HG03558 (cell line): ENCODE measurements around the gene KLF15.

Experiments
- ATAC-seq: cut with Tn5 transposase; IDR thresholded peaks from one replicate; pipeline ENCODE4 v1.9.1; 2021; ENCODE audit warnings: moderate number of reproducible peaks; ENCODE audit not compliant: unreplicated experiment; ENCODE audit errors: extremely low read depth

Gene KLF15

DNA sequence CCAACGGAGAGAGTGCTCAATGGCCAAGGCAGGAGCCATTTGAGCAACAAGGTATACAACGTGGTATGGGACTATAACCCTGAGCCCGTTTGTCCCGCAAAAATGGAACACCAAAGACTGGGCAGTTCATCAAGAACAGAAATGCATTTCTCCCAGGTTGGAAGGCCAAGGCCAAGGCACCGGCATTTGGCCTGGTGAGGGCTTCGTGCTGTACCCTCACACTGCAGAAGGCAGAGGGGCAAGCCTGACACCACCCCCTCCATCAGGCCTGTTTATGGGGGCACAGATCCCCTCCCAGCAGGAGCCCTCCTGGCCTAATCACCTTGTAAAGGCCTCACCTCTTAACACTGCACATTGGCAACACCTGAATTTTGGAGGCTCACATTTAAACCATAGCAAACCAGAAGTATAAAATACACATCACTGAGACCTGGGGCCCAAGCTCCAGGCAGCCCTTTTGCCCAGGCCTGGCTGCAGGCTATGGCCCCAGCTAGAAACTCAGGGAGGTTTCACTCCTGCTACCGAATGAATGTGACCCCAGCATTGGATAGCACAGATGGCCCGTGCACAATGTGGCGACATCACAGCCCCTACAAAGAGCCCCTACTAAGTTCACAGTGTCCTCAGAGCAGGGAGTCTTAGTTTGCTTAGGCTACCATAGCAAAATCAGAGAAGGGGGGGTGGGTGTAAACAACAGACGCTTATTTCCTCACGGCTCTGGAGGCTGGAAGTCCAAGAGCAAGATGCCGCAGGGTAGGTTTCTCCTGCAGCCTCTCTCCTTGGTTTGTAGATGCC, 47.1 kb downstream of the KLF15 start:
- ATAC-seq = no peak

DNA sequence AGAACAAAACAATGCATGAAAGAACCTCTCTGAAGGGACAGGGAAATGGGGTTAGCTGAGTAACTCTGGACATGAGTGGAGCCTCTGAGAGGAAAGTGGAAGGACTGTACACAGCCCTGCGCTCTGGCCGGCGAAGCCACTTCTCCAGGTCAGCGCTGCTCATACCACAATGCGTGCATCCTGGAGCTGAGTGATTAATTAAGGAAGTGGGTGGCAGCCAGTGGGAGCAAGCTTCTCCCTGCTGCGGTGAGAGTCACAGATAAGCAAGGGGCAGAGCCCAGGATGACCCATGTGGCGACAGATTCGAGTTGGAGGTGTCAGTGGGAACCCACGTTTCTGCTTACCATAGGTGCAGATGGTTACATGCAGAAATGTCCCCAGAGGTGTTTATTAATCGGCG, 48.0 kb downstream of the KLF15 start:
- no peak for ATAC-seq

DNA sequence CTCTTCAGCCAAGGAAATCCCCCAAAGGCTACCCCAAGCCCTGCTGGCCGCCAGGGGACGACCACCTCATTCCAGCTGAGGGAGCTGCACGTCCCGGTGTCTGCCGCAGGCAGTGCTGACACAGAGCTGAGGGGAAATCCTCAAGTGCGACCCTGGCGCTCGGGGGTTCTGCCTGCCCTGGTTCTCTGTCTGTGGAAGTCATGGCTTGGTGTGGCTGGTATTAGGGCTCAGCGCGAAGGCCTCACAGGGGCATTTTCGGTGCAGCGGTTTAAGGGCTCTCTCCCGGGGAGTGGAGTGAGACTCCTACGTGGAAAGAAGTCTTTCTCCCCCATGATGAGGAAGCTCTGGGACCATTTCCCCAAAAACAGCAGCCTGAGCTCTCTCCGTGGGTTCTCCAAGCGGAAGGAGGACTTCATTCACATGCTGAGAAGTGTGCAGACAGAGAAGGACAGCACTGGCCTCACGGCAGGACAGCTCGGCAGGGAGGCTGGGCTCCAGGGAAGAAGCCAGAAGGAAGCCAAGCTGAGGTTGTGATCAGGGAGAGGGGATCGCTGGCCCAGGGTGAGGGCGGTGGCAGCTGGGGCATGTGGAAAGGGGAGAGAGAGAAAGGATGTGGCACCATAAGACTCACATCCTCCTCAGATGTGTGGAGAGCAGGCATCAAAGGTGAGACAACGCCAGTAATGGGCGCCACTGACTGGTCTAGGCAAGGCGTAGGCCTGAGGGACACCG, 48.6 kb downstream of the KLF15 start:
- ATAC-seq = no peak

DNA sequence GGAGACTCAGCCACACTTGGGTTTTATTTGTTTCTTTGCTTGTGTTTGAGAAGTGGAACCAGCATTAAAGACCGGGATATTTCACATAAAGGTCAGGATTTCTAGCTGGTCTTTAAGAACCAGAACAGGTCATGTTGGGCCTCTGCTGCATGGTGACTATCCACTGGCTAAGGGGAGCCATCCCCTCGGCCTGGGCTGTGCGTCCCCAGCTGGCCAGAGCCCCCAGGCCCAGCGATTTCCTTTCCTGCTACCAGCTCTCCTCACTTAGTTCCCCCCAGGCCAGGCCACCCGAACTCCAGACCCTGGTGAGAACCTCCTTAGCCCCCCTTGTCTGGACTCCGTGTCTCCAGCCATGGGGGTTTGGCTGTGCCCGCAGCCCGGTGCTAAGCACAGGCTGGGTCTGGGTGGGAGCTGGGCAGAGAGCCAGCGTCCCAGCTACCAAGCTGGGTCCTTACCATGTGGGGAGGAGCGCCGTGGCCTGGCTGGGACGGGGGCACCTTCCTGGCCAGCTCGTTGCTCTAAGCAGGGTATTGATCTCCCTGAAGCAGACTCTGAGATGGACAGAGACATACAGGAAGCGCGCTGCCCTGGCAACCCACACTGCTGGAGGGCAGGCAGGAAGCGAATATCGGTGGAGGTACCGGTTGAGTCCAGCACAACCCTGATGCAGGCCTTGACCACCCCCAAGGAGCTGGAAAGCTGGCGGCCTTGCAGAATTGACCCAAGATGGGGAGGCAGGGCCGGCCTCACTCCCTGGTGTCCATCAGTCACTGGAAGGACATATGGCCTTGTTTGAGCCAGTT, 49.4 kb downstream of the KLF15 start:
- ATAC-seq = no peak

DNA sequence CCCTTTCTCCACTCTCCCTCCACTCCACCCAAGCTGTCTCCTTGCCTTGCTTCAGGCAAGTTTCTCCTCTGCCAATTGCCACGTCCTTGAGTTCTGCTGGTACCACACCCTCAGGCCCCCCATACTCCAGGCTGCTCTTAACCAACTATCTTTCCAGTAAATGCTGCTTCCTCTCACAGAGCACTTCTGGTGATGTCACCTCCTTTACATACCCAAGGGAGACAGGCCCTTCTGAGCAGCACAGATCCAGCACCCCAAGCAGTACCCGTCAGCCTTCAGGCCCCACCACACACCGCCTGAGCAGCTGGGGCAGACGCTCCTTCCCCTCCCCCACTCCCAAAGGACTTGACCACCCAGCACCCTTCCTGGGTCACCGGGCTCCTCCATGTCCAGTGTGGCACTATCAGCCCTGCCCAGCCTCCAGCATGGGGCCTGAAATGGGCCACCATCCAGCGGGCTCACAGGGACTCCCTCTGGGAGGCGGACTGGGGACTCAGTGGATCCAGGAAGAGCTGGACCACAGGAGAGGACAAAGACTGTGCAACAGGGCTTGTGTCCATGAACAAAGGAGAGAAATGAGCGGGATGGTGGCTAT, 50.2 kb downstream of the KLF15 start:
- no peak for ATAC-seq

DNA sequence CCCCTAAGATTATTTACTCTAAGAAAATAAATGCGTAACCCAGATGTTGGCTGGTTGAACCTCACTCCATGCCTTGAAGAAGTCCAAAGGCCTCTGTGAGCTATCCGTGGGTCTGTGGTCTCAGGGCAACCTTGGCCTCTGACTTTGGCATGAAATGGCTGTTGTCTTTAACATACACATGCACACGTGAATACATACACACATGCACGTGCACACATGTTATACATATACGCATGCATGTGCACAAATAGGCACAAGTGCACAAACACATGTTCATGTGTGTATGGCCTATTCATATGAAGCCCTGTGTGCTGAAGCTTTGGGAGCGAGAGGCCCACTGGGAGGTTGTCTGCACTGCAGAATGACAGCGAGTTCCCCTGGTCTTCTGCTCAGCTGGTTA, 50.8 kb downstream of the KLF15 start:
- no peak for ATAC-seq

DNA sequence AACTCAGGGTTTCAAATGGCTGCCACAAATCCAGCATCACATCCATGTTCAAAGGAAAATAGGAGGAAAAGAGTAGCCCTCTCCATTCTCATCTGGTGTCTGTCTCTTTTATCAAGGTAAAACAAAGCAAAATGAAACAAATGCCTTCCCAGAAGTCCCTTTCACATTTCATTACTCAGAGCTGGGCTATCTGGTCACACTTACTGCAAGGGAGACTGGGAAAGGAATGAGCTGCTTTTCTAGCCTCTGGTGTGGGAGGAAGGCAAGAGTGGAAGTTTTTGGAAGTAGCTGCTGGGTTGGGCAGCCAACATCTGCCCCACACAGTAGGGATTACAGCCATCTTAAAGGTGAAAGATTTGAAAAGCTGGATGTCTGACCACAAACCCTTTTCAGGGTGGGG, 51.8 kb downstream of the KLF15 start:
- no peak for ATAC-seq

DNA sequence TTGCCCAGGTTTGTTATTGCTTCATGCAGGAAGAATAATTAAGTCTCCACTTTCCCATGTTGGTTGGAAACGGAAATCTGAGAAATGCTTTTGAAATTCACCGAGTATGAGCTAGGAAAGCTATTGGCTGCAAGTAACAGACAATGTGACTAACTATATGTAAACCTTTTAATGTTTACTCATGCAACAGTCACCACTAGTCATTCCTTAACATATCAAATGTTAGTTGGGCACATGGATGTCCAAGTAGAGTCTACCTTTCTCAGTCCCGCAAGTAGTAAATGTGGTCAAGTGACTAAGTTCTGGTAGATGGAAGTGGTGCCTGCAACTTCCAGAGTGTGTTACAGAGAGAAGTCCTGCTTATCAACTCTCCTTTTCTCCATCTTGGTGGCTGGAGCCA, 52.5 kb downstream of the KLF15 start:
- no peak for ATAC-seq

DNA sequence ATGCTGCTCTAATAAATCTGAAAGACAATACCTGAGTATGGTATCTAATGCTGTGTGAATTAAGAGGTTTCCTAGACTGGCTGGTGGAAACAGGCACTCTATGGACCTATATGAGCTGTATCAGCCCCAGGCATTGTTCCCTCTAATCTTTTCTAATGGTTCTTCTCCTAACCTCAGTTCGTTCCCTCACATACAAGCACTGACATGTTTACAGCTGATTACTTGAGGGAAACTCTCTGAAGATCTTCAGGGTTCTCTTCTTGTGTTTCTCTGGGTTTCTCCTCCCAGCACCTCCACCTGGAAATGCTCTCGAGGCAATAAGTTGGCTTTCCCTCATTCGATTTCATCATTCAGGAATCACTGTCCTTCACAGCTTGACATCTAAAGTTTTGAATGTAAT, 52.9 kb downstream of the KLF15 start:
- no peak for ATAC-seq

DNA sequence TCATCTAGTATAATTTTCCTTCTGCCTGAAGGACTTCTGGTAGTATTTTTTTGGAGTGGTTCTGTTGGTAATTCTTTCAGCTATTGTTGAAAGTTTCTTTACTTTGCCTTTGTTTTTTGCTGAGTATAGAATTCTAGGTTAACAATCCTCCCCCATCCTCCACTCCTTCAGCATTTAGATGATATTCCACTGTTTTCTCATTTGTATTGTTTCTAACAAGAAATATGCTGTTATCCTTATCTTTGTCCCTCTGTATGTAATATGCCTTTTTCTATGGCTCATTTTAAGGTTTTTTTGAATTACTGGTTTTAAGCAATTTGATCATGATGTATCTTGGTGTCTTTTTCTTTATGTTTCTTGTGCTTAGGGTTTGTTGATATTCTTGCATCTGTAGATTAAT, 53.9 kb downstream of the KLF15 start:
- ATAC-seq = no peak

DNA sequence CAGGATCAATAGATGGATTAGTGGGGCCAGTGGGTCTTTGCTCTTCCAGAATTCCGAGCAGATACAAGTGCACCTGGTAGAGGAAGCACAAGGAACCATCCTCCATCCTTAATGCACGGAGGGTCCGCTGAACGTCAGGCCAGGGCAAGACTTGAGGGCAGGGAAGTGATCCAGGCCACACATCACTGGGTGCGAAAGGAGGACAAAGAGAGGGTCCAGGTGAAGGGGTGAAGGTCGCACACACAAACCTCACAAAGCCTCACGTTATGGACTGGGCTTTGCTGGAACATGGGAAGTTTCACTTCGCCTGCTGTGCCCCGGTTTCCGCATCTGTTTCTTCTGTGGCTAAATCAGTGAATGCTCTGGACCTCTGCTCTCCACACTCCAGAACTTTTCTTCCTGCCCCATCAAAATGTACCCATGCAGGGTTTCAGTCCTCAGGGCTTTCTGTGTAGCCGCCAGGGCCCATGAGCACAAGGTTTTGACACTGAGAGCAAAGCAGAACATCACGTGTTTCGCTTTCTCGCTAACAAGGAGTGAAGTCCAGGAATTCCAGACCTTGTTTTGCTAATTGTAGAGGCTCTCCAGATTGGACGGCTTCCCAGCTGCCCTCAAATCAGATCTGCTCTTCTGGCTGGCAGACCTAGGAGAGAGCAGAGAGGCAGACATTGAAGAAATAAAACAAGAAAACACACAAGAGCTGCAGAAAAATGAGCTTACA, 56.3 kb downstream of the KLF15 start:
- no peak for ATAC-seq

DNA sequence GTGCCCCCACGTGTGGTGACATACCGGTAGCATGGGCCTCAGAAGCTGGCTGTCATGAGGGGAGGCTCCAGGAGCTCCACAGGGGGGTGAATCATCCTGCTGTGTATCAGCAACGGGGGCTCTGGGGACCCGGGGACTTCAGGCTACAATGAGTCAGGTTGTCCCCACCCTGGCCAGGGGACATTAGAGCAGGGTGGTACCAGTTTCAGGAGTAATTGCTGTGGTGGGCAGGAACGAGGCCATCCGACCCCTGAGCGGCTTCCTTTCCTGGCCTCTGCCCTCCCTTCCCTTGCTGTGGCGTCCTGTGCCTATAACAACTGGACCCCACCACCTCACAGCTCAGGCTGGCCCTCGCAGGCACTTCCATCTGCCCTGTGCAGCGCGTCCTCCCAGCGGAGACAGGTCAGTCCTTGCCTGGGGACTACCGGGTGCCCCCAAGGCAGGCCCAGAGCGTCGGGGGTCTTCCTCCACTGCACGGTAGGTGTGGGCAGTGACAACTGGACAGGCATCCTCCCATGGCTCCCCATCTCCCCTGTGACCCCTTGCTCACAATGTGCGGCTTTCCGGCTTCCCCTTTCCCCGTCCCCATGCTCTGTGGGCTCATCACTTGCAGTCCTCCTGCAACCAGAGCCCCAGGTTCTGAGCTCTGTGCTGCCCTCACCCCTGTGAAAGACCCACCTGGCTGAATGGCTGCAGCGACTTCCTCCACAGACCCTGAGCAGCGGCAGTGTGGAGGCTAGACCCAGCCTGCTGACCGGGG, 57.0 kb downstream of the KLF15 start:
- no peak for ATAC-seq

DNA sequence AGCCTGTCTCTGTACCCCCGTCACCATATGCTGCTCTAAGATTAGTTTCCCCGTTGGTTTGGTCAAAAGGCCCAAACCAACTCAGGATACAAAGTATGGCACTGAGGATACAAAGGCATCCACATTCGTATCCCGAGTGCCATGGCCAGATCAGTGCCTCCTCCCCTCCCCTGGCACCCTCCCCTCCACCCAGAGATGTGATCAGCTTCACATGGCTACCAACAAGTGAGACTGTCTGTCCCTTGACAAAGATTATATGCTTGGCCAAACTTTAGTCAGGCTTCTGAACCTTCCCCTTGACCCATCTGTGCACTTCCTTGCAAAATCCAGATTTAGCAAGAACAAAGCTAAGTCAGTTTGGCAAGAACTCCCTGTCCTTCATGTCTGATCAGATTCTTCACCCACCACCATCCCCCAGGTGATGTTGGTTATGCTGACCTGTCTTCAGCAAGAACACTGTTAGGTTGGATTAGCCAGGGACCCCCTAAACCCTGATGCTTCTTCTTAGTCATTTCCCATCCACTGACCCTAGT, 61.7 kb downstream of the KLF15 start:
- ATAC-seq = no peak

DNA sequence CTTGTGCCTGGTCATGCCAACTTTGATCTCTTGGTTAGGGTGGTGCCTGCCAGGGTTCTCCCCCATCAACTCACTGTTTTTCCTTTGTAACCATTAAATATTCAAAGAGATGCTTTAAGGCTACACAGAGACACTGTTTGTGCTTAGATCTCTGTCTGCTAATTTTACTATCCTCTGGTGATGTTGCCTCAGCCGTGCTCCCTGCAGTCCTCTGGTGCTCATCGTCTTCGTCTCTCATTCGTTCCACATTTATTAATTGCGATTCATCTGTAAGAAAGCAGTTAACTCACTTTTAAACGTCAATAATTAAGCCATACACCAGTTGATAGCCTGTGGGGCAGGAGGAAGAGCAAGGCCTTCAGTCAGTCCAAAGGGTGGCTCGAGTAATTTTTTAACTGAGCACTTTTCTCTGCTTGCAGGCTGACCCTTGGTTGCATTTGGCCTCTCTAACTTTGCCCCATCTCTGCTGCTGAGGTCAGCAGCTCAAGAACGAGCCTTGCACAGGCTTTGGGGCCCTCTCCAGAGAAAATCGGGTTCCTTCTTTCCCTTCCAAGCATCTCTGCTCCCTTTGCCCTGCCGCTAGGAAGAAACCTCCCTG, 62.9 kb downstream of the KLF15 start:
- no peak for ATAC-seq

DNA sequence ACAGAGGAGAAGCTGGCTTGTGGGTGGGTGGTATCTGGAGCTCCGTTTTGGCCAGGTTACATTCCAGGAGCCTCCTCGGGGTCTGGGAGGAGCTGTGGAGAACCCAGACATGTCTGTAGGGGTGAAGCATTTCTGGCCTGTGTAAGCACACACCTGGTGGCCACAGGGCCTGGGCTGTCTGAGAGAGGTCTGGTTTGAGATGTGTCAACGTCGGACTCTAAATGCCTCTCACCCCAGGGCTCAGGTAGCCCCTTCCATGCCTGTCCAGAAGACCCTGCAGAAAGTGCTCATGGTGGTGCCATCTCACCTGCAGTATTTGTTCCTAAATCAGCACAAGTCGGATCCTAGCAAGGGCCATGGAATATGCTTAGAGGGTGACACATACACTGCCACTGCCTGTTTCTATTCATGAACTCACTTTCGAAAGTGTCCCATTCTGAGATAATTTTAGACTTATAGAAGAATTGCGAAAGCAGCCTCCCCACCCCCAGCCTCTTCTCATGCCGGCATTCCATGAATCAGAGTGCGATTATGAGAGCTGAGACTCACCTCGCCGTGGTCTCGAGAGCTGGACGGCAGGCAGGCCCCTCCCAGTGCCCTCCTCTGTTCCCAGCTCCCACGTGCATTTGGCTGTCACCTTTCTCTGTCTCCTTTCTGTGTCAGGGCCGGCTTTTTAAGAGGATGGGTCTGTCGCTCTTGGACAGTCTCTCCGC, 63.7 kb downstream of the KLF15 start:
- ATAC-seq = no peak
